H9 (cell line): ENCODE results near the gene SNX27. TPM values are rescaled to one million over a fixed set of nuclear protein-coding genes. Genes with fewer than 3 reads are reported as not detected.

ENCODE experiments used
- DNase-seq: peaks from one replicate; pipeline ENCODE4 v3.0.0-alpha.2; 2017
- H2AFZ ChIP-seq: one replicate; pipeline ENCODE4 v1.6.1; 2013; ENCODE audit warnings: mild to moderate bottlenecking, low read length, control low read depth, moderate library complexity
- H2AK5ac ChIP-seq: 2 replicates; pipeline ENCODE4 v1.6.1; 2013; ENCODE audit warnings: low read length, control low read depth, mixed read lengths; ENCODE audit not compliant: insufficient read length
- H2BK120ac ChIP-seq: one replicate; pipeline ENCODE4 v1.6.1; 2013; ENCODE audit warnings: low read depth, mild to moderate bottlenecking, low read length, control low read depth, inconsistent platforms; ENCODE audit not compliant: poor library complexity, severe bottlenecking
- H2BK12ac ChIP-seq: 2 replicates; pipeline ENCODE4 v1.6.1; 2013; ENCODE audit warnings: low read length, control low read depth, mixed read lengths, low read depth; ENCODE audit not compliant: insufficient read length
- H2BK15ac ChIP-seq: 2 replicates; pipeline ENCODE4 v1.6.1; 2013; ENCODE audit warnings: low read depth, low read length, control low read depth
- H2BK20ac ChIP-seq: one replicate; pipeline ENCODE4 v1.6.1; 2013; ENCODE audit warnings: low read depth, mild to moderate bottlenecking, low read length, control low read depth, inconsistent platforms; ENCODE audit not compliant: poor library complexity, severe bottlenecking
- H2BK5ac ChIP-seq: 2 replicates; pipeline ENCODE4 v1.6.1; 2013; ENCODE audit warnings: low read length, control low read depth, mixed read lengths; ENCODE audit not compliant: insufficient read length
- H3K14ac ChIP-seq: 2 replicates; pipeline ENCODE4 v1.6.1; 2013; ENCODE audit warnings: low read length, control low read depth; ENCODE audit not compliant: insufficient read depth
- H3K18ac ChIP-seq: 2 replicates; pipeline ENCODE4 v1.6.1; 2013; ENCODE audit warnings: low read depth, mild to moderate bottlenecking, mixed read lengths, low read length, control low read depth; ENCODE audit not compliant: insufficient read length
- H3K23ac ChIP-seq: 2 replicates; pipeline ENCODE4 v1.6.1; 2013; ENCODE audit warnings: low read length, control low read depth, mixed read lengths, low read depth; ENCODE audit not compliant: insufficient read length
- H3K23me2 ChIP-seq: 2 replicates; pipeline ENCODE4 v1.6.1; 2013; ENCODE audit warnings: low read depth, mild to moderate bottlenecking, mixed read lengths, low read length, control low read depth; ENCODE audit not compliant: insufficient read length, poor library complexity, severe bottlenecking
- H3K27ac ChIP-seq: 2 replicates; pipeline ENCODE4 v1.5.1; 2013; ENCODE audit warnings: low read length, control low read depth, mixed read lengths, low read depth; ENCODE audit not compliant: insufficient read length
- H3K27me3 ChIP-seq: 2 replicates; pipeline ENCODE4 v1.6.1; 2013; ENCODE audit warnings: low read length, control low read depth, inconsistent platforms; ENCODE audit not compliant: insufficient read depth
- H3K4ac ChIP-seq: 2 replicates; pipeline ENCODE4 v1.6.1; 2013; ENCODE audit warnings: low read depth, mild to moderate bottlenecking, control low read depth, inconsistent platforms, low read length, moderate library complexity
- H3K4me1 ChIP-seq: 2 replicates; pipeline ENCODE4 v1.6.1; 2013; ENCODE audit warnings: low read length, control low read depth, inconsistent platforms; ENCODE audit not compliant: insufficient read depth
- H3K4me2 ChIP-seq: 2 replicates; pipeline ENCODE4 v1.6.1; 2013; ENCODE audit warnings: low read length, control low read depth, mixed read lengths; ENCODE audit not compliant: insufficient read length, insufficient read depth
- H3K56ac ChIP-seq: 2 replicates; pipeline ENCODE4 v1.6.1; 2013; ENCODE audit warnings: low read depth, mild to moderate bottlenecking, mixed read lengths, low read length, control low read depth; ENCODE audit not compliant: insufficient read length
- H3K79me1 ChIP-seq: 2 replicates; pipeline ENCODE4 v1.6.1; 2013; ENCODE audit warnings: low read depth, mild to moderate bottlenecking, moderate library complexity, low read length, control low read depth, inconsistent platforms; ENCODE audit not compliant: insufficient read depth, poor library complexity, severe bottlenecking
- H3K79me2 ChIP-seq: 2 replicates; pipeline ENCODE4 v1.6.1; 2013; ENCODE audit warnings: low read length, control low read depth, inconsistent platforms; ENCODE audit not compliant: insufficient read depth
- H3K9ac ChIP-seq: 2 replicates; pipeline ENCODE4 v1.6.1; 2013; ENCODE audit warnings: low read length, control low read depth, mixed read lengths; ENCODE audit not compliant: insufficient read length; ENCODE audit errors: extremely low read depth
- H3K9me3 ChIP-seq: one replicate; pipeline ENCODE4 v1.6.1; 2013; ENCODE audit warnings: low read depth, low read length, inconsistent platforms; ENCODE audit not compliant: control insufficient read depth
- H3T11ph ChIP-seq: one replicate; pipeline ENCODE4 v1.6.1; 2013; ENCODE audit warnings: mild to moderate bottlenecking, low read length, control low read depth, inconsistent platforms
- H4K20me1 ChIP-seq: one replicate; pipeline ENCODE4 v1.6.1; 2013; ENCODE audit not compliant: control insufficient read depth, insufficient read length, insufficient read depth
- H4K5ac ChIP-seq: 2 replicates; pipeline ENCODE4 v1.6.1; 2013; ENCODE audit warnings: low read depth, mild to moderate bottlenecking, mixed read lengths, low read length, control low read depth; ENCODE audit not compliant: insufficient read length
- H4K8ac ChIP-seq: replicated peaks from 2 replicates; pipeline ENCODE4 v1.6.1; 2013; ENCODE audit warnings: low read length, control low read depth, mixed read lengths, low read depth; ENCODE audit not compliant: insufficient read length
- H4K91ac ChIP-seq: 2 replicates; pipeline ENCODE4 v1.6.1; 2013; ENCODE audit warnings: low read depth, mild to moderate bottlenecking, moderate library complexity, mixed read lengths, low read length, control low read depth; ENCODE audit not compliant: insufficient read length
- H3K27ac Mint-ChIP-seq, 3 experiments: 2 replicates in 2 of 3; 3 replicates in 1 of 3; pipeline ENCODE4 v1.8.0; 2020 to 2021; ENCODE audit warnings: mixed read lengths in 3 of 3, mild to moderate bottlenecking in 1 of 3, moderate library complexity in 1 of 3
- H3K27me3 Mint-ChIP-seq: 2 replicates; pipeline ENCODE4 v1.8.0; 2021; ENCODE audit warnings: low read depth, mild to moderate bottlenecking, moderate library complexity, mixed read lengths
- H3K36me3 Mint-ChIP-seq, 3 experiments: 2 replicates in 2 of 3; 3 replicates in 1 of 3; pipeline ENCODE4 v1.8.0; 2020 to 2021; ENCODE audit warnings: low read depth in 3 of 3, mixed read lengths in 3 of 3; ENCODE audit not compliant: insufficient read depth in 1 of 3
- H3K4me1 Mint-ChIP-seq, 2 experiments: 2 replicates each; pipeline ENCODE4 v1.8.0; 2020; ENCODE audit warnings: mixed read lengths in 2 of 2
- H3K4me3 Mint-ChIP-seq, 2 experiments: 2 replicates in 1 of 2; 3 replicates in 1 of 2; pipeline ENCODE4 v1.8.0; 2020 to 2021; ENCODE audit warnings: mild to moderate bottlenecking in 2 of 2, mixed read lengths in 2 of 2, moderate library complexity in 1 of 2
- H3K9me3 Mint-ChIP-seq, 2 experiments: 2 replicates in 1 of 2; 3 replicates in 1 of 2; pipeline ENCODE4 v1.8.0; 2020; ENCODE audit warnings: mild to moderate bottlenecking in 2 of 2, mixed read lengths in 2 of 2, moderate library complexity in 1 of 2
- WGBS: extraction: QIAGEN DNeasy Blood & Tissue Kit; methylation state at CpG from one replicate; pipeline ENCODE4 v1.1.7; 2013; ENCODE audit warnings: missing lambda C conversion rate, low lambda C conversion rate, mixed read lengths; ENCODE audit not compliant: insufficient read length; ENCODE audit errors: extremely low coverage; 5-methylcytosine and 5-hydroxymethylcytosine counted together
- total RNA-seq: library from RNA; stranded (reverse); gene quantifications from 2 replicates; pipeline ENCODE4 v1.2.1, GENCODE V29; 2021
- TF ChIP-seq, protein P1 (sequence below): fragments of 200-600 bp; sonication (generic); conservative IDR thresholded peaks from 3 replicates; pipeline ENCODE4 v1.8.0; 2021; ENCODE audit warnings: antibody characterized with exemption, mild to moderate bottlenecking

Gene SNX27
- total RNA-seq, 1 experiment from 2014 or later = 48.9 TPM

DNA sequence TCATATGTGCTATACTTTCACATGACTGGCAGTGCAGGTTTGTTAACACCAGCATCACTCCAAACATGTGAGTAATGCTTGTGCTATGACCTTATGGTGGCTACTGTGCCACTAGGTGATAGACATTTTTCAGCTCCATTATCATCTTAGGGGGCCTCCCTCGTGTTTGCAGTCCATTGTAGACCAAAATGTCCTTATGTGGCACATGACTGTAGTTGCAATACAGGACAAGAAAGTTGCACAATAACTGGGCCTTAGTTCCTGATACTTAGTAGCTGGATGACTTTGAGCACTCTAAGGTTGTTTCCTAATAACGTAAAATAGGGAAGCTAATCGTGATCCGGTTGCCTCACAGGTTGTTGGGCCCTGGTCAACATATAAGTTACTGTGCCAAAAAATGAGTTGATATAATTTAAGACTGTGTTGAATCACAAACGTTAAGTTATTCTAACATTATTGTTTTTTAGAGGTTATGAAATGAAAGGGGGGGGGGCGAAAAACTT is 511 bp upstream of the SNX27 start:
- Mint-ChIP-seq H3K9me3 (peaks cover 0 to 3% of the 10 kb centered on the region in 2 experiments; a peak in 1 of 5 replicates), H3K27me3 (peaks cover 4% of the 10 kb centered on the region; the same call in 1 of the 2 replicates), H3K27ac (no peak overlapping the region), H3K4me1 (peaks cover 23 to 25% of the 10 kb centered on the region in 2 experiments), H3K4me3 (peak overlapping the region; percentile 93 to 99), H3K36me3 (peaks cover 2 to 5% (median 2%) of the 10 kb centered on the region in 3 experiments; a peak in 5 of 7 replicates)
- Histone ChIP-seq H3K4me1 (no peaks in the 10 kb centered on the region), H3K4me2 (no peak overlapping the region), H2BK120ac (no peak overlapping the region), H3K18ac (no peak overlapping the region), H2AK5ac (no peak overlapping the region), H2BK5ac (no peak overlapping the region), H3K23me2 (peaks cover 12% of the 10 kb centered on the region), H2AFZ (no peak overlapping the region), H4K20me1 (no peaks in the 10 kb centered on the region), H2BK12ac (no peak overlapping the region), H3K79me1 (no peaks in the 10 kb centered on the region), H4K8ac (no peak overlapping the region), H3K56ac (no peak overlapping the region), H3K23ac (no peak overlapping the region), H3K14ac (no peak overlapping the region), H2BK20ac (no peak overlapping the region), H3K79me2 (peaks cover 5% of the 10 kb centered on the region; the same call in 1 of the 2 replicates), H3K9ac (no peak overlapping the region), H3K4ac (no peak overlapping the region), H3K27me3 (no peaks in the 10 kb centered on the region), H3T11ph (no peak overlapping the region), H3K9me3 (no peaks in the 10 kb centered on the region), H3K27ac (no peak overlapping the region), H2BK15ac (no peak overlapping the region), H4K5ac (no peak overlapping the region), H4K91ac (no peak overlapping the region)
- WGBS = no CpG with 5 or more reads among the region's 6 CpGs
- no peak for DNase-seq
- TF ChIP-seq, protein P1, sequence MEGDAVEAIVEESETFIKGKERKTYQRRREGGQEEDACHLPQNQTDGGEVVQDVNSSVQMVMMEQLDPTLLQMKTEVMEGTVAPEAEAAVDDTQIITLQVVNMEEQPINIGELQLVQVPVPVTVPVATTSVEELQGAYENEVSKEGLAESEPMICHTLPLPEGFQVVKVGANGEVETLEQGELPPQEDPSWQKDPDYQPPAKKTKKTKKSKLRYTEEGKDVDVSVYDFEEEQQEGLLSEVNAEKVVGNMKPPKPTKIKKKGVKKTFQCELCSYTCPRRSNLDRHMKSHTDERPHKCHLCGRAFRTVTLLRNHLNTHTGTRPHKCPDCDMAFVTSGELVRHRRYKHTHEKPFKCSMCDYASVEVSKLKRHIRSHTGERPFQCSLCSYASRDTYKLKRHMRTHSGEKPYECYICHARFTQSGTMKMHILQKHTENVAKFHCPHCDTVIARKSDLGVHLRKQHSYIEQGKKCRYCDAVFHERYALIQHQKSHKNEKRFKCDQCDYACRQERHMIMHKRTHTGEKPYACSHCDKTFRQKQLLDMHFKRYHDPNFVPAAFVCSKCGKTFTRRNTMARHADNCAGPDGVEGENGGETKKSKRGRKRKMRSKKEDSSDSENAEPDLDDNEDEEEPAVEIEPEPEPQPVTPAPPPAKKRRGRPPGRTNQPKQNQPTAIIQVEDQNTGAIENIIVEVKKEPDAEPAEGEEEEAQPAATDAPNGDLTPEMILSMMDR = no peak
